Endodermal cell (in vitro differentiated cells): Measurements from ENCODE around the gene MAP3K6. TPM values are rescaled to one million over a fixed set of nuclear protein-coding genes. Genes with fewer than 3 reads are reported as not detected.

Experiments used
- DNase-seq: peaks from one replicate; pipeline ENCODE4 v3.0.0-alpha.2; 2017
- H3K27ac ChIP-seq: 2 replicates; pipeline ENCODE4 v1.5.1; 2013; ENCODE audit warnings: mild to moderate bottlenecking, low read depth, low read length, moderate library complexity
- H3K27me3 ChIP-seq: 2 replicates; pipeline ENCODE4 v1.6.1; 2013; ENCODE audit warnings: mild to moderate bottlenecking, low read length, moderate library complexity; ENCODE audit not compliant: insufficient read depth, control insufficient read depth, poor library complexity, severe bottlenecking
- H3K36me3 ChIP-seq: 2 replicates; pipeline ENCODE4 v1.7.0; 2013; ENCODE audit warnings: mild to moderate bottlenecking, low read length, moderate library complexity; ENCODE audit not compliant: control insufficient read depth, insufficient read depth
- H3K4me1 ChIP-seq: one replicate; pipeline ENCODE4 v1.7.0; 2013; ENCODE audit warnings: low read length; ENCODE audit not compliant: control insufficient read depth, insufficient read depth
- H3K4me3 ChIP-seq: 2 replicates; pipeline ENCODE4 v1.5.1; 2013; ENCODE audit warnings: mild to moderate bottlenecking, low read length, moderate library complexity
- H3K9ac ChIP-seq: 2 replicates; pipeline ENCODE4 v1.6.1; 2013; ENCODE audit warnings: mild to moderate bottlenecking, low read length, moderate library complexity; ENCODE audit not compliant: poor library complexity, severe bottlenecking; ENCODE audit errors: extremely low read depth
- H3K9me3 ChIP-seq: 2 replicates; pipeline ENCODE4 v1.6.1; 2013; ENCODE audit warnings: mild to moderate bottlenecking, low read length, moderate library complexity; ENCODE audit not compliant: control insufficient read depth
- H3K27ac Mint-ChIP-seq: 2 replicates; pipeline ENCODE4 v1.8.0; 2020; ENCODE audit warnings: mixed read lengths
- H3K27me3 Mint-ChIP-seq: 2 replicates; pipeline ENCODE4 v1.8.0; 2021; ENCODE audit warnings: mild to moderate bottlenecking, mixed read lengths; ENCODE audit not compliant: insufficient read depth
- H3K36me3 Mint-ChIP-seq: 2 replicates; pipeline ENCODE4 v1.8.0; 2020; ENCODE audit warnings: low read depth, mixed read lengths
- H3K4me1 Mint-ChIP-seq: 2 replicates; pipeline ENCODE4 v1.8.0; 2020; ENCODE audit warnings: mixed read lengths
- H3K4me3 Mint-ChIP-seq: 2 replicates; pipeline ENCODE4 v1.8.0; 2020; ENCODE audit warnings: mild to moderate bottlenecking, moderate library complexity, mixed read lengths
- H3K9me3 Mint-ChIP-seq: 2 replicates; pipeline ENCODE4 v1.8.0; 2020; ENCODE audit warnings: mild to moderate bottlenecking, mixed read lengths
- CTCF ChIP-seq: fragments of 200-600 bp; sonication (generic); conservative IDR thresholded peaks from 2 replicates; pipeline ENCODE4 v1.5.0; 2021; ENCODE audit warnings: antibody characterized with exemption, mild to moderate bottlenecking
- WGBS, 2 experiments: methylation state at CpG; one replicate each; pipeline versions ENCODE4 v1.1.5 to v1.1.7; 2013; ENCODE audit warnings: missing lambda C conversion rate in 2 of 2, mixed read lengths in 1 of 2; ENCODE audit not compliant: insufficient coverage in 1 of 2, insufficient read length in 1 of 2; 5-methylcytosine and 5-hydroxymethylcytosine counted together
- total RNA-seq, 2 donors: library from RNA; stranded (reverse); fragmentation: NEBNext Ultra II Directional in 1 of 2; extraction: Animal tissue kit (Norgen Biotek cat#: 25700) in 1 of 2; gene quantifications; 2 replicates in 1 of 2; 3 replicates in 1 of 2; pipeline ENCODE4 v1.2.1, GENCODE V29; 2021

The MAP3K6 gene
- total RNA-seq, 2 donors from 2014 or later = 6.6 to 11.5 TPM

- H3K36me3 ChIP-seq = peaks cover 58% of the 10 kb centered on the region
- H3K4me1 ChIP-seq = no peaks in the 10 kb centered on the region
- Mint-ChIP-seq H3K27ac (no peak overlapping the region), H3K36me3 (peaks cover 42% of the 10 kb centered on the region), H3K27me3 (no peaks in the 10 kb centered on the region), H3K9me3 (no peaks in the 10 kb centered on the region), H3K4me3 (no peak overlapping the region), H3K4me1 (no peaks in the 10 kb centered on the region)
- no peak for TF ChIP-seq CTCF
- WGBS, 2 experiments = 87% methylated on average over 3 of the region's 3 CpGs; no CpG with 5 or more reads in 1 of the 2 experiments
- no peaks in the 10 kb centered on the region for H3K9me3 ChIP-seq
- peak; percentile 31 for DNase-seq
- H3K9ac ChIP-seq = no peak overlapping the region
- H3K27ac ChIP-seq = no peak overlapping the region
- no peaks in the 10 kb centered on the region for H3K27me3 ChIP-seq
- H3K4me3 ChIP-seq = no peak overlapping the region
Observed at GRCh38 chr1:27331426-27331825, 35.3 kb downstream of the MAP3K6 start.

GRCh38 chr1:27330786-27331185 lies 36.0 kb downstream of the MAP3K6 start:
- Histone ChIP-seq H3K4me1 (no peaks in the 10 kb centered on the region), H3K27me3 (no peaks in the 10 kb centered on the region), H3K4me3 (no peak overlapping the region), H3K27ac (no peak overlapping the region), H3K36me3 (peaks cover 64% of the 10 kb centered on the region), H3K9me3 (no peaks in the 10 kb centered on the region), H3K9ac (no peak overlapping the region)
- Mint-ChIP-seq H3K4me1 (no peaks in the 10 kb centered on the region), H3K4me3 (no peak overlapping the region), H3K27me3 (no peaks in the 10 kb centered on the region), H3K36me3 (peaks cover 42% of the 10 kb centered on the region), H3K9me3 (no peaks in the 10 kb centered on the region), H3K27ac (no peak overlapping the region)
- no peak for TF ChIP-seq CTCF
- peak; percentile 38 for DNase-seq
- 92 to 100% methylated on average over 5 to 8 of the region's 8 CpGs for WGBS, 2 experiments

GRCh38 chr1:27327964-27328363 lies 38.8 kb downstream of the MAP3K6 start:
- Histone ChIP-seq H3K27ac (no peak overlapping the region), H3K4me1 (peaks cover 4% of the 10 kb centered on the region), H3K9me3 (no peaks in the 10 kb centered on the region), H3K4me3 (no peak overlapping the region), H3K9ac (no peak overlapping the region), H3K36me3 (peaks cover 60% of the 10 kb centered on the region), H3K27me3 (no peaks in the 10 kb centered on the region)
- Mint-ChIP-seq H3K4me3 (no peak overlapping the region), H3K36me3 (peaks cover 40% of the 10 kb centered on the region), H3K9me3 (no peaks in the 10 kb centered on the region), H3K27ac (peak overlapping the region; percentile 11), H3K4me1 (no peaks in the 10 kb centered on the region), H3K27me3 (no peaks in the 10 kb centered on the region)
- WGBS, 2 experiments = 92 to 96% methylated on average over 5 of the region's 5 CpGs
- no peak for TF ChIP-seq CTCF
- DNase-seq = no peak
